Testis (tissue), 3 donors: Measurements from ENCODE around the gene ZBTB7B. TPM values are rescaled to one million over a fixed set of nuclear protein-coding genes. Genes with fewer than 3 reads are reported as not detected.
A peak's percentile ranks its signal among the peaks of the same experiment; 100 is the strongest.

Source experiments
- DNase-seq: peaks from one replicate; pipeline ENCODE4 v3.0.0-alpha.2; 2019
- H3K27ac ChIP-seq, 2 donors: fragments of 200-600 bp; sonication (generic); one replicate each; pipeline ENCODE4 v1.5.1; 2019
- H3K27me3 ChIP-seq: fragments of 200-600 bp; sonication (generic); one replicate; pipeline ENCODE4 v1.5.1; 2019
- H3K36me3 ChIP-seq: fragments of 200-600 bp; sonication (generic); one replicate; pipeline ENCODE4 v1.5.1; 2017; ENCODE audit warnings: low read depth; ENCODE audit errors: missing control alignments
- H3K4me1 ChIP-seq: fragments of 200-600 bp; sonication (generic); one replicate; pipeline ENCODE4 v1.5.1; 2019
- H3K4me3 ChIP-seq, 2 donors: fragments of 200-600 bp; sonication (generic); one replicate each; pipeline ENCODE4 v1.5.1; 2017 to 2019
- H3K9me3 ChIP-seq: fragments of 200-600 bp; sonication (generic); one replicate; pipeline ENCODE4 v1.5.1; 2017
- POLR2A ChIP-seq: fragments of 450-650 bp; IDR thresholded peaks from one replicate; pipeline ENCODE4 v1.6.1; 2017; ENCODE audit warnings: antibody characterized with exemption, mild to moderate bottlenecking, moderate library complexity
- WGBS, 2 donors: methylation state at CpG; one replicate each; pipeline ENCODE4 v1.1.5; 2018; 5-methylcytosine and 5-hydroxymethylcytosine counted together
- intact Hi-C: fragments of 100-400 bp; cut with DNase I; formaldehyde crosslinking; loops from one replicate; pipeline ENCODE4 v1.15.1; 2023; ENCODE audit warnings: low total_unique reads
- polyA plus RNA-seq: library from polyadenylated mRNA; stranded (reverse); fragments of 350-450 nt; fragmentation: Illumina TruSeq; extraction: RNeasy Lipid Tissue Mini Kit (QIAGEN cat#74804); gene quantifications from one replicate; pipeline ENCODE4 v1.2.3, GENCODE V29; 2014; ENCODE audit warnings: low read depth, low replicate concordance; ENCODE audit not compliant: insufficient read depth
- total RNA-seq, 2 donors: library from RNA; depleted of rRNA; stranded (reverse); fragments of >200 nt; gene quantifications; one replicate each; pipeline ENCODE4 v1.2.3, GENCODE V29; 2016
- TF ChIP-seq, protein P1 (sequence below), 3 experiments: fragments of 450-650 bp in 2 of 3; fragments of 200-600 bp in 1 of 3; sonication (generic) in 1 of 3; IDR thresholded peaks; one replicate each; pipeline ENCODE4 v1.5.1; 2016 to 2019; ENCODE audit warnings: antibody characterized with exemption in 3 of 3, mild to moderate bottlenecking in 2 of 3, moderate library complexity in 1 of 3

The ZBTB7B gene
- total and polyA plus RNA-seq, 3 donors from 2014 or later: 18.6 to 22.4 (median 21.1) TPM

DNA sequence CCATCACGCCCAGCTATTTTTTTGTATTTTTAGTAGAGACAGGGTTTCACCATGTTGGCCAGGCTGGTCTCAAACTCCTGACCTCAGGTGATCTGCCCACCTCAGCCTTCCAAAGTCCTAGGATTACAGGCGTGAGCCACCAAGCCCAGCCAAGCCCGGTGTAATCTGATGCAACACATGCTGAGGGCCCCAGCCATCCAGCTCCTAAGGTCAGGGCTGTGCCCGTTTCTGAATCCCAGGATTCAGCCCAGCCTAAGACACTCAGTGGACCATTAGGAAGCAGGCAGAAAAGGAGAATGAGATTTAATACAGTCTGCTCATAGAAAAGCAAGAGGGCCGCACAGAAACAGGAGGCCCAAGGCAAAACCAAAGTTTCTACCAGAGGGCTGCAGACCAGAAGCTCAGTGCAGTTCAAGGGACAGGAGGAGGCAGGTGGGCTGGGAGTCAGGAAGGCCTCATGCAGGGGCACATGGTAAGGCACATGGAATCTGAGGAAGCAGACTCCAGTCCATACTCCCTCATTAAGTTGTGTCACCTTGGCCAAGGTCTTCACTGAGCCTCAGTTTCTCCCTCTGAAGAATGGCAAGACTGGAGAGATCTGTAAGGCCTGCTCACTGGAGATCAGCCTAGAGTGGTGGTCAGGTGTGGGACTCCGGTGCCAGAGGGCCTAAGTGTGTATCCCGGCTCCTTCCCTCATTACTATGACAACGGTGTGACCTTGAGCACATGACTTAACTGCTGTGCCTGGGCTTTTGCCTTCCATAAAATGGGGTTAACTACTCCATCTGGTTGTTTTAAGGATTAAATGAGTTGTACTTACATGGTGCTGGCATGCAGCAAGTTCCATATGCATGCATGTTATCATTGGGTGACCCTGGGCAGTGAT lies 46.1 kb downstream of the ZBTB7B start:
- Histone ChIP-seq H3K9me3 (no peaks in the 10 kb centered on the region), H3K36me3 (no peaks in the 10 kb centered on the region), H3K27ac (no peak overlapping the region), H3K27me3 (no peaks in the 10 kb centered on the region), H3K4me1 (peaks cover 21% of the 10 kb centered on the region), H3K4me3 (no peak overlapping the region)
- 87 to 92% methylated on average over 6 to 8 of the region's 8 CpGs for WGBS, 2 donors
- intact Hi-C loops: no loop called here
- TF ChIP-seq, protein P1, sequence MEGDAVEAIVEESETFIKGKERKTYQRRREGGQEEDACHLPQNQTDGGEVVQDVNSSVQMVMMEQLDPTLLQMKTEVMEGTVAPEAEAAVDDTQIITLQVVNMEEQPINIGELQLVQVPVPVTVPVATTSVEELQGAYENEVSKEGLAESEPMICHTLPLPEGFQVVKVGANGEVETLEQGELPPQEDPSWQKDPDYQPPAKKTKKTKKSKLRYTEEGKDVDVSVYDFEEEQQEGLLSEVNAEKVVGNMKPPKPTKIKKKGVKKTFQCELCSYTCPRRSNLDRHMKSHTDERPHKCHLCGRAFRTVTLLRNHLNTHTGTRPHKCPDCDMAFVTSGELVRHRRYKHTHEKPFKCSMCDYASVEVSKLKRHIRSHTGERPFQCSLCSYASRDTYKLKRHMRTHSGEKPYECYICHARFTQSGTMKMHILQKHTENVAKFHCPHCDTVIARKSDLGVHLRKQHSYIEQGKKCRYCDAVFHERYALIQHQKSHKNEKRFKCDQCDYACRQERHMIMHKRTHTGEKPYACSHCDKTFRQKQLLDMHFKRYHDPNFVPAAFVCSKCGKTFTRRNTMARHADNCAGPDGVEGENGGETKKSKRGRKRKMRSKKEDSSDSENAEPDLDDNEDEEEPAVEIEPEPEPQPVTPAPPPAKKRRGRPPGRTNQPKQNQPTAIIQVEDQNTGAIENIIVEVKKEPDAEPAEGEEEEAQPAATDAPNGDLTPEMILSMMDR (IDR thresholded peaks at IDR 0.05): no peak
- no peak for TF ChIP-seq POLR2A
- no peak for DNase-seq

DNA sequence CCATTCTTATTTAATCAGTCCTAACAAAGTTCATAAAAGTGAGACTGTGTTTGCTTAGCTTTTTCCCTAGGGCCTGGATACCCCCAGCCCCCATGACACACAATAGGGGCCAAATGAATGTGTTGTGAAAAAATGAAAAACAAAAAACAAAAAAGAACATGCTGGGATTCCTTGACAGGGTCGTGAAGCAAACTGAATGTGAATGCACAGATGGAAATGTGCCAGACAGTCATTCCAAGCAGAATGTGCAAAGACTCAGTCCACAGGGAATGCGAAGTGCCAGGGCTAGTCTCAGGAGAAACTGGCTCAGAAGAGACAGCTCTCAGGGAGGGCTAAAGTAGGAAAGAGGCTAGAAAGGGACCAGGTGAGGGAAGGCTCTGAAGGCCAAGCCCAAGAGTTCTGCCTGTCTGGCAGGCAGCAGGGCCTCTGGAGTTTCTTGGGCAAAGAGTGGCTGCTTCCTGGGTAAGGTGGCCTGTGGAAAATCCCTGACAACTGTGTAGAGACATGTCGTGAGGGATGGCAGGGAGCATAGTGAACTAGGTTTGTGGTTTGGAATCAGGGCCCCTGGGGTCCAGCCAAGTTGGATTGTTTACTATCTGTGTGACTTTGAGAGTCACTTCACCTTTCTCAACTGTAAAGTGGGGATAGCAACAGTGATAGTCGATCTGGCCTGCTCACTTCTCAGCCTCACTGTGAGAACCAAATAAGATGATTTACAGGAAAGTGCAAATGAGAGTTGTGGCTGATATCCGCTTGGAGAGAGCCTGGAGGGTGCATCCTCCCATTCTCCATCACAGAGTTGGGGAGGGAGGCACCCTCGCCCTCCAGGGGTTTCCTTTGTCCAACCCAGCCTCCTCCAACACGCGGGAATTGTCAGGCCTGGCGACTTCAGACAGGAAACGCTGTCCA lies 47.3 kb downstream of the ZBTB7B start:
- WGBS, 2 donors: 16 to 33% methylated on average over 4 to 10 of the region's 10 CpGs
- H3K4me3 ChIP-seq: peak overlapping the region; percentile 67 to 82
- intact Hi-C loops: no loop called here
- H3K4me1 ChIP-seq: peaks cover 21% of the 10 kb centered on the region
- no peak for DNase-seq
- H3K27me3 ChIP-seq: no peaks in the 10 kb centered on the region
- H3K9me3 ChIP-seq: no peaks in the 10 kb centered on the region
- no peaks in the 10 kb centered on the region for H3K36me3 ChIP-seq
- peak overlapping the region; percentile 73 to 88 for H3K27ac ChIP-seq
- TF ChIP-seq, protein P1 (IDR thresholded peaks at IDR 0.05): no peak
- TF ChIP-seq POLR2A: no peak

- WGBS, 2 donors: 0% methylated on average over 63 of the region's 99 CpGs; no CpG with 5 or more reads in 1 of the 2 donors
- Histone ChIP-seq H3K36me3 (no peaks in the 10 kb centered on the region), H3K27ac (peak within 1 kb of the TSS; percentile 73 to 88), H3K9me3 (no peaks in the 10 kb centered on the region), H3K4me3 (peak within 1 kb of the TSS; percentile 67 to 82), H3K27me3 (no peaks in the 10 kb centered on the region), H3K4me1 (peaks cover 21% of the 10 kb centered on the region)
- intact Hi-C loops: no loop called here
- DNase-seq: peak; percentile 88
- no peak for TF ChIP-seq POLR2A
- TF ChIP-seq, protein P1 (IDR thresholded peaks at IDR 0.05): peak; percentile 91 to 95 (median 94)
Observed at GRCh38 chr1:155050560-155051341, 48.1 kb downstream of the ZBTB7B start, which contains the start of gene ADAM15. ADAM15 (plus strand) TSS chr1:155051316; CDS start chr1:155051387, 71 bp downstream.

- H3K4me3 ChIP-seq: peak overlapping the region; percentile 67 to 82
- H3K4me1 ChIP-seq: peaks cover 21% of the 10 kb centered on the region
- intact Hi-C loops: no loop called here
- TF ChIP-seq, protein P1 (IDR thresholded peaks at IDR 0.05): no peak
- no peak for TF ChIP-seq POLR2A
- H3K27ac ChIP-seq: peak overlapping the region; percentile 67 to 88
- H3K9me3 ChIP-seq: no peaks in the 10 kb centered on the region
- no peaks in the 10 kb centered on the region for H3K27me3 ChIP-seq
- no peak for DNase-seq
- WGBS, 2 donors: 0 to 1% methylated on average over 15 to 31 of the region's 31 CpGs
- no peaks in the 10 kb centered on the region for H3K36me3 ChIP-seq
Observed at GRCh38 chr1:155051342-155051776, 48.8 kb downstream of the ZBTB7B start.
